AG10803 (cell line): Measurements from ENCODE around the gene BLVRA.

Source experiments
- DNase-seq: peaks from one replicate; pipeline ENCODE4 v3.0.0; 2010; ENCODE audit warnings: low read depth
- H3K4me3 ChIP-seq: 2 replicates; pipeline ENCODE4 v1.5.1; 2011; ENCODE audit warnings: mild to moderate bottlenecking, low read length, control low read depth
- TF ChIP-seq, protein P1 (sequence below): conservative IDR thresholded peaks from 2 replicates; pipeline ENCODE4 v1.5.1; 2011; ENCODE audit warnings: mild to moderate bottlenecking, low read length, control low read depth, inconsistent platforms

BLVRA gene

DNA sequence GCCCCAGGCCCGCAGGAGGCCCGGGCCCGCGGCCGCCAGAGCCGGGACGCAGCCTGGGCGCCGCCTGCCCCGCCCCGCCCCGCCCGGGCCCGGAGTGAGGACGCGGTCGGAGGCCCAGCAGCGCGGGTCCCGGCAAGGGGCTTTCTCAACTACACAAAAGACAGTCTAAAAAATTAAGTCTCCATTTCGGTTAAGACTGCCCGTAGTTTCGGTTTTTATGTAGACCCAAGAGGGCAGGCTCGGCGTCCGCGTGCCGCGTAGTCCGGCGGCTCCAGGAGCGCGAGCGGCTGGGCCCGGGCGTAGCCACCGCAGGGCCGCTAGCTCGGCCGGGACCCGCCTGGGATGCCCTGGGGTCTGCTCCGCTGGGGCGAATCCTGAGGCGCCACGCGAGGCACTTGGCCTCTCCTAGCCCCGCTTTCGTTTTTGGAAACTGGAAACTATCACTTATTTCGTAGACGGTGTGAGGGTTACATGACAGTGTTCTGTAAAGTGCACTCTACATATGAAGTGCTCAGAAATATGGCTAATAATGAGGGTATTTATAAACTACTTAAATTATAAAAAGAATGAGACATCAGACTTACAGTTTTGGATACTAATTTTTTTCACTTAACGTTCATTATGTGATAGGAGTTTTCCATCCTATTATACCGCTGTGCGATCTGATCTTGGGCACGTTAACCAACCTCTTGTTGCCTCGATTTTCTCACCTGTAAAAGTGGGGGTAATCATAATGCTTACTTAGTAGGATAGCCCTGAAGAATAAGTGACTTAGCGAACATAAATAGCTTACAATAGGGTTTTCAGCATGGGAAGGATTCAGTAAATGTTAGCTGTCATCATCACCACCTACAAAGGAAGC lies 573 bp downstream of the BLVRA start:
- H3K4me3 ChIP-seq = peak overlapping the region; percentile 72
- DNase-seq = peak; percentile 33
- TF ChIP-seq, protein P1, sequence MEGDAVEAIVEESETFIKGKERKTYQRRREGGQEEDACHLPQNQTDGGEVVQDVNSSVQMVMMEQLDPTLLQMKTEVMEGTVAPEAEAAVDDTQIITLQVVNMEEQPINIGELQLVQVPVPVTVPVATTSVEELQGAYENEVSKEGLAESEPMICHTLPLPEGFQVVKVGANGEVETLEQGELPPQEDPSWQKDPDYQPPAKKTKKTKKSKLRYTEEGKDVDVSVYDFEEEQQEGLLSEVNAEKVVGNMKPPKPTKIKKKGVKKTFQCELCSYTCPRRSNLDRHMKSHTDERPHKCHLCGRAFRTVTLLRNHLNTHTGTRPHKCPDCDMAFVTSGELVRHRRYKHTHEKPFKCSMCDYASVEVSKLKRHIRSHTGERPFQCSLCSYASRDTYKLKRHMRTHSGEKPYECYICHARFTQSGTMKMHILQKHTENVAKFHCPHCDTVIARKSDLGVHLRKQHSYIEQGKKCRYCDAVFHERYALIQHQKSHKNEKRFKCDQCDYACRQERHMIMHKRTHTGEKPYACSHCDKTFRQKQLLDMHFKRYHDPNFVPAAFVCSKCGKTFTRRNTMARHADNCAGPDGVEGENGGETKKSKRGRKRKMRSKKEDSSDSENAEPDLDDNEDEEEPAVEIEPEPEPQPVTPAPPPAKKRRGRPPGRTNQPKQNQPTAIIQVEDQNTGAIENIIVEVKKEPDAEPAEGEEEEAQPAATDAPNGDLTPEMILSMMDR = no peak

DNA sequence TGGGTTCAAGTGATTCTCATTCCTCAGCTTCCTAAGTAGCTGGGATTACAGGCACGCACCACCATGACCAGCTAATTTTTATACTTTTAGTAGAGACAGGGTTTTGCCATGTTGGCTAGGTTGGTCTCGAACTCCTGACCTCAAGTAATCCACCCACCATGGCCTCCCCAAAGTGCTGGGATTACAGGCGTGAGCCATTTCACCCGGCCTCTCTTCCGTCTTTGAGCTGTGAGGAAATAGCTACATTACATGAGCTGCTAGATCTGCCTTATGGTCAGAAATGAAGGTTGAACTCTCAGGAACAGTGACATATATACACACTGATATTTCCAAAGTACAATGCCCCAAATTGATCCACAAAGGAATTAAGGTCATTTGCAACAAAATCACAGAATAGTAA lies 2.4 kb downstream of the BLVRA start:
- no peak for DNase-seq
- TF ChIP-seq, protein P1 = no peak
- no peak overlapping the region for H3K4me3 ChIP-seq

- TF ChIP-seq, protein P1 = no peak
- no peak for DNase-seq
- H3K4me3 ChIP-seq = no peak overlapping the region
These were observed 2.9 kb downstream of the BLVRA start for GRCh38 chr7:43761382-43761781.

GRCh38 chr7:43761938-43762692 lies 3.6 kb downstream of the BLVRA start:
- H3K4me3 ChIP-seq = no peak overlapping the region
- no peak for DNase-seq
- TF ChIP-seq, protein P1 = no peak

DNA sequence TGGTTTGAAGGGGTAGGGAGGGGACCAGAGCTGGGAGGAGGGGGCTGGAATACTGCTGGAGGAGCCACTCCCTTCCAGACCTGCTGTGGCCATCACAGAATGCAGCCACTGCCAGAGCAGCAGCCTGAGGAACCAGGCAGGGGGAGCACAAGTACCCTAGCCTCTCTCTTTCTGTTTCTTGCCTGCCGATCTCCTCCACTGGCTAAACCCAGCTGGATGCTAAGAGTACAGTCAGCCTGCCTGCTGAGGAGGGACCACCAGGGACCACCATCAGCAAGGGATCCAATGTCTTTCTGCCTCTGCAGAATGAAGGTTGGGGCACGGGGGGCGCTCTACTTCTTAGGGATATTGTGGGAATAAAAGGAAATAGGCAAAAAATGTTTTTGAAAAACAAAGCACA lies 4.7 kb downstream of the BLVRA start:
- no peak overlapping the region for H3K4me3 ChIP-seq
- DNase-seq = no peak
- TF ChIP-seq, protein P1 = no peak

DNA sequence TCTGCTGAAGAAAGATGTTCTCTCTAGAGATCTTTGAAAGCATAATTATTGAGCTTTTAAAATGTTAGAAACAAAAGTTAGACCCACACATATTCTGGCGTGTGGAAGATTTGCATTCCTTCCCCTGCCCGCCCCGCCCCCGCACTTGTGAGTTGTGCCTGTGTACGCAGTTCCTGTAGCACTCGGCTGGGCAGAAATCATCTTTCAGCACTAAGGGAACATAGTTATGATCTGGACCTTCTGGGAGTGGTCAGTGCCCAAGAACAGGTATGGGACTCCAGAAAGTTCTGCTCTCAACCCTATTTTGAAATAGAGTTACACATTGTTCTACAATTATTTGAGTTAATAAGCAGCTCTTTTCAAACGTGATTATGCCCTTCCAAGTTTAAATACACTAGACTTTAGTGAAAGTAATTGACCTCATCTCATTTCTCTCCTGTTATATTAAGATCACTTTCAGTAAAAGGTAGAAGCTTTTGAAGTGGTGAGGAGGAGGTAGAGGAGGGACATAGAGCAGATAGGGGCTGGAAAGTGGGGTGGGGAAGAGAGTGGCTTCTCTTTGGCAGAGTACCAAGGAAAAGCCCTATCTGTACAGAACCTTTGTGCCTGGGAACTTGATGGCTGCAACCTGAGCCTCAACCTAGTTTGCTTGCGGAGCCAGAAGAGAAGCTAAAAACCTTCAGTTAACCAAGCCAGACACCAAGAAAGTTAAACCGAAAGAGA lies 5.7 kb downstream of the BLVRA start:
- DNase-seq = no peak
- TF ChIP-seq, protein P1 = no peak
- no peak overlapping the region for H3K4me3 ChIP-seq
